H1 (cell line): ENCODE measurements around the gene TBC1D16. TPM values are rescaled to one million over a fixed set of nuclear protein-coding genes. Genes with fewer than 3 reads are reported as not detected.

Experiments used
- CBX5 ChIP-seq: fragments of 300-800, 300-1000 bp; sonication (generic); IDR thresholded peaks from 2 replicates; pipeline ENCODE4 v1.7.1; 2016; ENCODE audit warnings: antibody characterized with exemption, low read length, low read depth
- SAP30 ChIP-seq: fragments of 300-600 bp; sonication (generic); IDR thresholded peaks from 2 replicates; pipeline ENCODE4 v1.7.1; 2012; ENCODE audit warnings: low read length, moderate library complexity, mild to moderate bottlenecking, inconsistent platforms; ENCODE audit not compliant: insufficient read depth, insufficient replicate concordance
- polyA plus RNA-seq, 7 experiments: library from polyadenylated mRNA; depleted of rRNA in 3 of 7; stranded (reverse) in 5 of 7; unstranded in 2 of 7; fragments of >200 nt in 5 of 7; fragments of 200-250 nt in 2 of 7; gene quantifications; 1 replicate in 5 of 7; 2 replicates in 1 of 7; 4 replicates in 1 of 7; pipeline versions ENCODE4 v1.2.1 to v1.2.3, GENCODE V29; 2011 to 2013; ENCODE audit warnings: missing spikeins in 2 of 7, mixed read lengths in 2 of 7
- total RNA-seq: library from RNA; stranded (reverse); fragmentation: NEBNext Ultra II Directional; extraction: Animal tissue kit (Norgen Biotek cat#: 25700); gene quantifications from 2 replicates; pipeline ENCODE4 v1.2.1, GENCODE V29; 2021

Gene TBC1D16
- total and polyA plus RNA-seq, 2 of the 8 experiments (the other 6 are each of a cell fraction or from before 2014, with no cell fraction given) = 21.1 to 109 TPM

GRCh38 chr17:79944251-79944812, 91.3 kb downstream of the TBC1D16 start (continued):
- TF ChIP-seq SAP30 (no peak), CBX5 (no peak)
